Neural cell (in vitro differentiated cells): Measurements from ENCODE around the gene NOP9. TPM values are rescaled to one million over a fixed set of nuclear protein-coding genes. Genes with fewer than 3 reads are reported as not detected.

Experiments
- H2AFZ ChIP-seq: fragments of 200-600, 300-800 bp; sonication (generic), shearing (Covaris generic); 2 replicates; pipeline ENCODE4 v1.6.0; 2014; ENCODE audit warnings: low read depth, mild to moderate bottlenecking, antibody characterized with exemption, low read length, moderate library complexity
- H3F3A ChIP-seq: fragments of 200-600 bp; shearing (Covaris generic); 2 replicates; pipeline ENCODE4 v1.6.1; 2016; ENCODE audit warnings: mild to moderate bottlenecking, moderate library complexity, mixed read lengths, antibody characterized with exemption, low read length; ENCODE audit not compliant: insufficient read depth, poor library complexity, severe bottlenecking
- H3K27ac ChIP-seq: fragments of 200-600, 300-800 bp; sonication (generic), shearing (Covaris generic); 2 replicates; pipeline ENCODE4 v1.5.1; 2014; ENCODE audit warnings: mild to moderate bottlenecking, low read length, moderate library complexity
- H3K27me3 ChIP-seq: fragments of 300-800, 200-600 bp; sonication (generic), shearing (Covaris generic); 2 replicates; pipeline ENCODE4 v1.6.0; 2014; ENCODE audit warnings: mild to moderate bottlenecking, low read depth, low read length, moderate library complexity; ENCODE audit not compliant: insufficient read depth
- H3K36me3 ChIP-seq: fragments of 300-800, 200-600 bp; sonication (generic), shearing (Covaris generic); 2 replicates; pipeline ENCODE4 v1.5.1; 2014; ENCODE audit warnings: mild to moderate bottlenecking, antibody characterized with exemption, low read length, moderate library complexity; ENCODE audit not compliant: insufficient read depth
- H3K4me2 ChIP-seq: fragments of 300-800, 200-600 bp; sonication (generic), shearing (Covaris generic); 2 replicates; pipeline ENCODE4 v1.6.0; 2014; ENCODE audit warnings: mild to moderate bottlenecking, low read length
- H3K4me3 ChIP-seq: fragments of 300-800, 200-600 bp; sonication (generic), shearing (Covaris generic); 2 replicates; pipeline ENCODE4 v1.5.1; 2014; ENCODE audit warnings: mild to moderate bottlenecking, low read length, moderate library complexity
- H3K79me2 ChIP-seq: fragments of 200-600 bp; shearing (Covaris generic); replicated peaks from 2 replicates; pipeline ENCODE4 v1.6.0; 2014; ENCODE audit warnings: mild to moderate bottlenecking, low read length, moderate library complexity; ENCODE audit not compliant: insufficient read depth
- H3K9ac ChIP-seq: fragments of 300-800, 200-600 bp; sonication (generic), shearing (Covaris generic); 2 replicates; pipeline ENCODE4 v1.6.1; 2016; ENCODE audit warnings: mild to moderate bottlenecking, low read length, mixed read lengths
- H3K9me2 ChIP-seq: fragments of 200-600 bp; shearing (Covaris generic); 2 replicates; pipeline ENCODE4 v1.6.1; 2016; ENCODE audit warnings: mild to moderate bottlenecking, low read length, mixed read lengths; ENCODE audit not compliant: insufficient read depth
- H3K9me3 ChIP-seq: fragments of 200-600, 300-800 bp; sonication (generic), shearing (Covaris generic); 2 replicates; pipeline ENCODE4 v1.6.1; 2016; ENCODE audit warnings: mild to moderate bottlenecking, mixed run types, low read length, moderate library complexity, mixed read lengths
- H4K20me1 ChIP-seq: fragments of 200-600 bp; shearing (Covaris generic); 2 replicates; pipeline ENCODE4 v1.6.1; 2016; ENCODE audit warnings: mild to moderate bottlenecking, mixed run types; ENCODE audit not compliant: insufficient read depth
- EP300 ChIP-seq: fragments of 450-650 bp; conservative IDR thresholded peaks from 2 replicates; pipeline ENCODE4 v1.6.1; 2014; ENCODE audit warnings: antibody characterized with exemption, mild to moderate bottlenecking, moderate library complexity; ENCODE audit not compliant: poor library complexity, severe bottlenecking
- EZH2 ChIP-seq: fragments of 200-600, 300-800 bp; shearing (Covaris generic), sonication (generic); IDR thresholded peaks from 2 replicates; pipeline ENCODE4 v1.6.1; 2014; ENCODE audit warnings: antibody characterized with exemption, low read length, borderline replicate concordance, mild to moderate bottlenecking; ENCODE audit not compliant: insufficient read depth, poor library complexity, severe bottlenecking
- MXI1 ChIP-seq: fragments of 450-650 bp; conservative IDR thresholded peaks from 2 replicates; pipeline ENCODE4 v1.6.1; 2014; ENCODE audit warnings: antibody characterized with exemption, mild to moderate bottlenecking; ENCODE audit not compliant: poor library complexity, severe bottlenecking
- POLR2AphosphoS5 ChIP-seq: IDR thresholded peaks from 2 replicates; pipeline ENCODE4 v1.6.1; 2012
- RAD21 ChIP-seq: fragments of 450-650 bp; conservative IDR thresholded peaks from 2 replicates; pipeline ENCODE4 v1.6.1; 2014; ENCODE audit warnings: antibody characterized with exemption, mild to moderate bottlenecking, moderate library complexity
- SMC3 ChIP-seq: fragments of 450-650 bp; conservative IDR thresholded peaks from 2 replicates; pipeline ENCODE4 v1.6.1; 2014; ENCODE audit warnings: antibody characterized with exemption, mild to moderate bottlenecking, moderate library complexity; ENCODE audit not compliant: poor library complexity
- TAF1 ChIP-seq: IDR thresholded peaks from 2 replicates; pipeline ENCODE4 v1.6.1; 2012; ENCODE audit warnings: low read depth
- polyA plus RNA-seq: library from polyadenylated mRNA; depleted of rRNA; stranded (reverse); fragments of >200 nt; gene quantifications from 2 replicates; pipeline ENCODE4 v1.2.3, GENCODE V29; 2014
- TF ChIP-seq, protein P1 (sequence below): fragments of 450-650 bp; IDR thresholded peaks from 2 replicates; pipeline ENCODE4 v1.5.1; 2014; ENCODE audit warnings: antibody characterized with exemption, mild to moderate bottlenecking, moderate library complexity; ENCODE audit not compliant: poor library complexity, severe bottlenecking
- TF ChIP-seq, protein P2 (sequence below): IDR thresholded peaks from 2 replicates; pipeline ENCODE4 v1.6.1; 2012; ENCODE audit warnings: borderline replicate concordance

NOP9 gene
- polyA plus RNA-seq, 1 donor from 2014 or later: 13.0 TPM

DNA sequence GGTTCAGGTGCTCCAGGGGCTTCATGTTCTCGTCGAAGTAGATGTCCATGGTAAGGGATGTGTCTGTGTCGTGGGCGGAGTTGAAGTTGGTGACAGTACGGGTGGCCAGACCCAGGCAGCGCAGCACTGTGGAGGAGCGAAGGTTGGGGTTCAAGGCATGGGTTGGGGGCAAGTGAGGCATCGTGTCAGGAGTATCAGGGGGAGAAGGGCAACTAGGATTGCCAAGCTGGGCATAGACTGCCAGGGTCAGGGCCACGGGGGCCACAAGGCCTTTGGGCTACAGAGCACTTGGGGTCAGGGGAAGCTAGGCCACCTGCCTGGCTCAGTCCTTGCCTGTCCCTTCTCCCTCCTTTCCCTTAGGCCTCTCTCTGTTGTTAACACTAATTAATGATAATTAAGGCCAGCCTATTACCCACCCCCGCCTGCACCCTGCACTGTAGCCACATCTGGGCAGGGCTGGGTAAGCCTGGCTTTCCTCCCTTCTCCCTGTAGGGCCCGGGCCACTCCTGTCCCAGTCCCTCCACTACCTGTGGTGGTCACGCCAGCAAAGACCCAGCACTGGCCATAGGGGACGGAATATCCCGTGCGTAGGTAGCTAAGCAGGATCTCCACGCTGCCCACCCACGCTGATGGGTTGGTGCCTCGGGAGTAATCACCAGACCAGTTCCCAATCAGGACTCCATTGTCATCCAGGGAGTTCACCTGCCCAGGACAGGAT lies 40.9 kb upstream of the NOP9 start:
- H3F3A ChIP-seq: no peaks in the 10 kb centered on the region
- no peak overlapping the region for H3K4me3 ChIP-seq
- H3K36me3 ChIP-seq: no peaks in the 10 kb centered on the region
- no peak overlapping the region for H3K4me2 ChIP-seq
- H3K27ac ChIP-seq: no peak overlapping the region
- no peaks in the 10 kb centered on the region for H4K20me1 ChIP-seq
- H3K27me3 ChIP-seq: no peaks in the 10 kb centered on the region
- no peak overlapping the region for H3K9ac ChIP-seq
- H3K9me3 ChIP-seq: no peaks in the 10 kb centered on the region
- no peak overlapping the region for H2AFZ ChIP-seq
- TF ChIP-seq EZH2 (no peak), TAF1 (no peak), MXI1 (no peak), EP300 (no peak), POLR2AphosphoS5 (no peak), RAD21 (no peak), SMC3 (no peak)
- TF ChIP-seq, protein P1, sequence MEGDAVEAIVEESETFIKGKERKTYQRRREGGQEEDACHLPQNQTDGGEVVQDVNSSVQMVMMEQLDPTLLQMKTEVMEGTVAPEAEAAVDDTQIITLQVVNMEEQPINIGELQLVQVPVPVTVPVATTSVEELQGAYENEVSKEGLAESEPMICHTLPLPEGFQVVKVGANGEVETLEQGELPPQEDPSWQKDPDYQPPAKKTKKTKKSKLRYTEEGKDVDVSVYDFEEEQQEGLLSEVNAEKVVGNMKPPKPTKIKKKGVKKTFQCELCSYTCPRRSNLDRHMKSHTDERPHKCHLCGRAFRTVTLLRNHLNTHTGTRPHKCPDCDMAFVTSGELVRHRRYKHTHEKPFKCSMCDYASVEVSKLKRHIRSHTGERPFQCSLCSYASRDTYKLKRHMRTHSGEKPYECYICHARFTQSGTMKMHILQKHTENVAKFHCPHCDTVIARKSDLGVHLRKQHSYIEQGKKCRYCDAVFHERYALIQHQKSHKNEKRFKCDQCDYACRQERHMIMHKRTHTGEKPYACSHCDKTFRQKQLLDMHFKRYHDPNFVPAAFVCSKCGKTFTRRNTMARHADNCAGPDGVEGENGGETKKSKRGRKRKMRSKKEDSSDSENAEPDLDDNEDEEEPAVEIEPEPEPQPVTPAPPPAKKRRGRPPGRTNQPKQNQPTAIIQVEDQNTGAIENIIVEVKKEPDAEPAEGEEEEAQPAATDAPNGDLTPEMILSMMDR: no peak
- TF ChIP-seq, protein P2, sequence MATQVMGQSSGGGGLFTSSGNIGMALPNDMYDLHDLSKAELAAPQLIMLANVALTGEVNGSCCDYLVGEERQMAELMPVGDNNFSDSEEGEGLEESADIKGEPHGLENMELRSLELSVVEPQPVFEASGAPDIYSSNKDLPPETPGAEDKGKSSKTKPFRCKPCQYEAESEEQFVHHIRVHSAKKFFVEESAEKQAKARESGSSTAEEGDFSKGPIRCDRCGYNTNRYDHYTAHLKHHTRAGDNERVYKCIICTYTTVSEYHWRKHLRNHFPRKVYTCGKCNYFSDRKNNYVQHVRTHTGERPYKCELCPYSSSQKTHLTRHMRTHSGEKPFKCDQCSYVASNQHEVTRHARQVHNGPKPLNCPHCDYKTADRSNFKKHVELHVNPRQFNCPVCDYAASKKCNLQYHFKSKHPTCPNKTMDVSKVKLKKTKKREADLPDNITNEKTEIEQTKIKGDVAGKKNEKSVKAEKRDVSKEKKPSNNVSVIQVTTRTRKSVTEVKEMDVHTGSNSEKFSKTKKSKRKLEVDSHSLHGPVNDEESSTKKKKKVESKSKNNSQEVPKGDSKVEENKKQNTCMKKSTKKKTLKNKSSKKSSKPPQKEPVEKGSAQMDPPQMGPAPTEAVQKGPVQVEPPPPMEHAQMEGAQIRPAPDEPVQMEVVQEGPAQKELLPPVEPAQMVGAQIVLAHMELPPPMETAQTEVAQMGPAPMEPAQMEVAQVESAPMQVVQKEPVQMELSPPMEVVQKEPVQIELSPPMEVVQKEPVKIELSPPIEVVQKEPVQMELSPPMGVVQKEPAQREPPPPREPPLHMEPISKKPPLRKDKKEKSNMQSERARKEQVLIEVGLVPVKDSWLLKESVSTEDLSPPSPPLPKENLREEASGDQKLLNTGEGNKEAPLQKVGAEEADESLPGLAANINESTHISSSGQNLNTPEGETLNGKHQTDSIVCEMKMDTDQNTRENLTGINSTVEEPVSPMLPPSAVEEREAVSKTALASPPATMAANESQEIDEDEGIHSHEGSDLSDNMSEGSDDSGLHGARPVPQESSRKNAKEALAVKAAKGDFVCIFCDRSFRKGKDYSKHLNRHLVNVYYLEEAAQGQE: no peak
- no peaks in the 10 kb centered on the region for H3K9me2 ChIP-seq
- H3K79me2 ChIP-seq: no peaks in the 10 kb centered on the region

DNA sequence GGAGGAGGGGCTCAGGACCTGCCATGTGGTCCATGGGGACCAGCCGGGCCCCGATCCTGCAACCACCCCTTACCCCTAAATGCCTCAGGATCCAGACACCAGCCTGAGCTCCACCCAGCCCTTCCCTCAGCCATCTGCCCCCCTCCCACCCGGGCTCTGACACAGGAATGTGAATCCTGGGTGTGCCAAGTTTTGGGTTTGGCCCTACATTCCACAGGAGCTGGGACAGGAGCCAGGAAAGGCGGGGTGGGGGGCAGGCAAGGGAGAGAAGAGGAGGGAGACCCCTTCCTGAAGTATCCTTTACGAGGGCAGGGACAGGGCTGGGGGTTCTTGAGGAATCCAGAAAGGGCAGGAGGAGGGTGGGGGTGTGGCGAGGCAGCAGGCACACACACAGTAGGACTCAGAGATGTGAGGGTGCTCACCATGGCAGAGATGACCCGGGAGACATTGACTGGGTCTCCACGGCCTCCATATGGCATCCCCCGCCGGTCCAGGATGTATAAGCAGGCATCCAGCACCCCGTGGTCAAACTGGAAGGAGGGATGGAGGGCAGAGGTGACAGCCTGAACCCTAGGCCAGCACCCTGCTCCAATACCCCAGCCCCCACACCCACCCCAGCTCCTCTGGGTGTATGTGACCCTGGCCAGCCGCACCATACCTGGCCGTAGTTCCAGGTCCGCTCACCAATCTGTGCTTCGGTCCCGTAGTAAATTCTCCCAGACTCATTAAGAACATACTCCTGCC lies 40.2 kb upstream of the NOP9 start:
- H4K20me1 ChIP-seq: no peaks in the 10 kb centered on the region
- no peak overlapping the region for H3K4me2 ChIP-seq
- no peaks in the 10 kb centered on the region for H3K9me3 ChIP-seq
- H3K27ac ChIP-seq: no peak overlapping the region
- H3F3A ChIP-seq: no peaks in the 10 kb centered on the region
- no peak overlapping the region for H3K4me3 ChIP-seq
- H3K36me3 ChIP-seq: no peaks in the 10 kb centered on the region
- H3K9ac ChIP-seq: no peak overlapping the region
- no peaks in the 10 kb centered on the region for H3K27me3 ChIP-seq
- H2AFZ ChIP-seq: no peak overlapping the region
- H3K79me2 ChIP-seq: no peaks in the 10 kb centered on the region
- no peaks in the 10 kb centered on the region for H3K9me2 ChIP-seq
- TF ChIP-seq SMC3: no peak
- TF ChIP-seq, protein P1: no peak
- TF ChIP-seq TAF1: no peak
